HepG2 (cell line): ENCODE data around the gene VARS2. TPM values are rescaled to one million over a fixed set of nuclear protein-coding genes. Genes with fewer than 3 reads are reported as not detected.

Experiments
- ATAC-seq: fragments of 200-7000 bp; cut with Tn5 transposase; 3 replicates; pipeline ENCODE4 v1.9.1; 2020; ENCODE audit warnings: mild to moderate bottlenecking, moderate library complexity
- BruUV-seq: library from RNA; stranded (reverse); fragments of 400-500 nt; replicated peaks from 2 replicates; lab custom pipeline; 2021; lab: Mats Ljungman, UMichigan
- CTCF ChIA-PET: fragments of 300-600 bp; formaldehyde crosslinking; extraction: SDS; loops from one replicate; lab custom pipeline; 2021; ENCODE audit warnings: low total read pairs, inconsistent platforms, low intra/inter-chr PET ratio; lab: Yijun Ruan, JAX
- POLR2A ChIA-PET: fragments of 350-600 bp; sonication (Branson Sonifier 250); formaldehyde crosslinking; loops from one replicate; lab custom pipeline; 2020; ENCODE audit warnings: antibody characterized with exemption, inconsistent platforms; lab: Yijun Ruan, JAX
- DNase-seq: peaks from one replicate; pipeline ENCODE4 v3.0.0-alpha.2; 2015; ENCODE audit warnings: low spot score
- FAIRE-seq: peaks from 3 replicates; lab custom pipeline; 2011; peaks lifted over from hg19 to GRCh38; lab: Jason Lieb, UNC
- H2AFZ ChIP-seq: one replicate; pipeline ENCODE4 v1.6.1; 2011; ENCODE audit warnings: low read length, inconsistent platforms
- H3K27ac ChIP-seq: fragments of 300-600 bp; 3 replicates; pipeline ENCODE4 v1.8.0; 2011; ENCODE audit warnings: mixed run types, mild to moderate bottlenecking, mixed read lengths, low read length, inconsistent platforms; ENCODE audit not compliant: insufficient read depth; ENCODE audit errors: extremely low read length
- H3K27me3 ChIP-seq, 2 experiments: fragments of 200-600 bp in 1 of 2; 2 replicates in 1 of 2; 3 replicates in 1 of 2; pipeline versions ENCODE4 v1.6.0 to v1.8.0; 2011; ENCODE audit warnings: low read length in 2 of 2, mild to moderate bottlenecking in 2 of 2, moderate library complexity in 2 of 2, inconsistent platforms in 1 of 2; ENCODE audit not compliant: insufficient read depth in 2 of 2, control insufficient read depth in 1 of 2
- H3K36me3 ChIP-seq, 2 experiments: fragments of 200-600 bp in 1 of 2; replicated peaks in 1 of 2; 2 replicates in 1 of 2; 3 replicates in 1 of 2; pipeline versions ENCODE4 v1.5.1 to v1.8.0; 2011; ENCODE audit warnings: low read length in 2 of 2, inconsistent platforms in 1 of 2; ENCODE audit not compliant: insufficient read depth in 2 of 2, control insufficient read depth in 1 of 2
- H3K4me1 ChIP-seq: 2 replicates; pipeline ENCODE4 v1.5.1; 2012; ENCODE audit warnings: low read length, inconsistent platforms; ENCODE audit not compliant: insufficient read depth
- H3K4me2 ChIP-seq: 2 replicates; pipeline ENCODE4 v1.6.0; 2011; ENCODE audit warnings: low read depth, low read length, inconsistent platforms
- H3K4me3 ChIP-seq, 3 experiments: fragments of 200-600 bp in 1 of 3; sonication (generic), shearing (Covaris generic) in 1 of 3; replicated peaks in 1 of 3; 2 replicates each; pipeline ENCODE4 v1.5.1; 2011 to 2016; ENCODE audit warnings: low read length in 3 of 3, inconsistent platforms in 2 of 3, low read depth in 2 of 3, mild to moderate bottlenecking in 2 of 3, control low read depth in 1 of 3, mixed read lengths in 1 of 3; ENCODE audit not compliant: insufficient read depth in 1 of 3
- H3K79me2 ChIP-seq: one replicate; pipeline ENCODE4 v1.6.1; 2011; ENCODE audit warnings: low read length, inconsistent platforms; ENCODE audit not compliant: insufficient read depth
- H3K9ac ChIP-seq: 2 replicates; pipeline ENCODE4 v1.6.0; 2011; ENCODE audit warnings: mild to moderate bottlenecking, low read depth, low read length, inconsistent platforms; ENCODE audit not compliant: insufficient read depth
- H3K9me3 ChIP-seq: 2 replicates; pipeline ENCODE4 v1.5.1; 2012; ENCODE audit warnings: mild to moderate bottlenecking, low read length
- H4K20me1 ChIP-seq: 2 replicates; pipeline ENCODE4 v1.6.0; 2011; ENCODE audit warnings: inconsistent platforms, mild to moderate bottlenecking, low read length, moderate library complexity; ENCODE audit not compliant: insufficient read depth
- ASH2L ChIP-seq: fragments of 300-600, 200-600 bp; sonication (generic); IDR thresholded peaks from 2 replicates; pipeline ENCODE4 v1.7.0; 2017; ENCODE audit warnings: low read depth, mild to moderate bottlenecking, moderate library complexity, mixed read lengths, low read length; ENCODE audit not compliant: insufficient read length
- KLF16 ChIP-seq, 2 experiments: sonication (generic) in 1 of 2; formaldehyde crosslinking in 1 of 2; IDR thresholded peaks; 2 replicates each; pipeline versions ENCODE4 v1.6.1 to v1.8.0; 2016 to 2023; ENCODE audit warnings: missing genetic modification reagents in 2 of 2, missing compliant biosample characterization in 1 of 2
- LCORL ChIP-seq, 2 experiments: fragments of 450-650 bp in 1 of 2; sonication (generic) in 1 of 2; formaldehyde crosslinking in 1 of 2; IDR thresholded peaks; 2 replicates each; pipeline versions ENCODE4 v1.5.0 to v1.6.1; 2017 to 2020; ENCODE audit warnings: antibody characterized with exemption in 1 of 2, missing genetic modification reagents in 1 of 2
- MYC ChIP-seq: sonication (generic); formaldehyde crosslinking; IDR thresholded peaks from 2 replicates; pipeline ENCODE4 v1.9.0; 2021; ENCODE audit warnings: missing genetic modification reagents, borderline replicate concordance
- PHB2 ChIP-seq: fragments of 450-650 bp; IDR thresholded peaks from 2 replicates; pipeline ENCODE4 v1.6.1; 2018; ENCODE audit not compliant: partially characterized antibody
- TBX2 ChIP-seq: sonication (generic); formaldehyde crosslinking; IDR thresholded peaks from 2 replicates; pipeline ENCODE4 v1.5.0; 2020; ENCODE audit warnings: missing genetic modification reagents, mild to moderate bottlenecking, borderline replicate concordance
- ZC3H4 ChIP-seq: sonication (generic); formaldehyde crosslinking; IDR thresholded peaks from 2 replicates; pipeline ENCODE4 v1.4.0; 2020; ENCODE audit warnings: missing genetic modification reagents, borderline replicate concordance
- ZNF274 ChIP-seq: sonication (generic); formaldehyde crosslinking; IDR thresholded peaks from 2 replicates; pipeline ENCODE4 v1.5.1; 2020; ENCODE audit warnings: mild to moderate bottlenecking, missing genetic modification reagents
- ZNF3 ChIP-seq: IDR thresholded peaks from 2 replicates; pipeline ENCODE4 v1.7.0; 2017; ENCODE audit warnings: inconsistent platforms
- WGBS: methylation state at CpG from one replicate; pipeline ENCODE4 v1.1.6; 2017; ENCODE audit warnings: low lambda C conversion rate; 5-methylcytosine and 5-hydroxymethylcytosine counted together
- in situ Hi-C: cut with HindIII; loops from 2 replicates; pipeline ENCODE4 v1.10.0; 2017; ENCODE audit warnings: low pct_unique_long_range_greater_than_20kb; ENCODE audit not compliant: extremely low pct_ligation_motif_present
- intact Hi-C: fragments of 100-400 bp; cut with micrococcal nuclease; formaldehyde crosslinking; loops from one replicate; pipeline ENCODE4 v1.10.0; 2022; ENCODE audit not compliant: unreplicated experiment
- polyA plus RNA-seq, 8 experiments: library from polyadenylated mRNA; depleted of rRNA in 3 of 8; stranded (reverse) in 7 of 8; unstranded in 1 of 8; fragments of >200 nt; fragmentation: Illumina TruSeq in 4 of 8; extraction: Trizol in 4 of 8; gene quantifications; 2 replicates each; pipeline versions ENCODE4 v1.2.1 to v1.2.3, GENCODE V29; 2011 to 2016; ENCODE audit warnings: low read depth in 4 of 8, missing spikeins in 1 of 8, mixed read lengths in 1 of 8; ENCODE audit not compliant: insufficient read depth in 1 of 8
- total RNA-seq, 5 experiments: library from RNA; depleted of rRNA; stranded (reverse); fragments of >200 nt; fragmentation: Illumina TruSeq; extraction: Trizol; gene quantifications; 2 replicates each; pipeline ENCODE4 v1.2.3, GENCODE V29; 2016; ENCODE audit warnings: low read depth in 1 of 5
- TF ChIP-seq, protein P1 (sequence below): conservative IDR thresholded peaks from 2 replicates; pipeline ENCODE4 v1.6.1; 2018; ENCODE audit warnings: missing genetic modification reagents
- TF ChIP-seq, protein P2 (sequence below): sonication (generic); formaldehyde crosslinking; IDR thresholded peaks from 2 replicates; pipeline ENCODE4 v1.5.1; 2020; ENCODE audit warnings: mild to moderate bottlenecking, moderate library complexity, missing genetic modification reagents
- TF ChIP-seq, protein P3 (sequence below): sonication (generic); formaldehyde crosslinking; IDR thresholded peaks from 2 replicates; pipeline ENCODE4 v1.5.0; 2020; ENCODE audit warnings: missing genetic modification reagents, mild to moderate bottlenecking, borderline replicate concordance

Gene VARS2
- total and polyA plus RNA-seq, 2 of the 13 experiments (the other 11 are each of a cell fraction or from before 2014, with no cell fraction given): 61.8 to 71.8 TPM

DNA sequence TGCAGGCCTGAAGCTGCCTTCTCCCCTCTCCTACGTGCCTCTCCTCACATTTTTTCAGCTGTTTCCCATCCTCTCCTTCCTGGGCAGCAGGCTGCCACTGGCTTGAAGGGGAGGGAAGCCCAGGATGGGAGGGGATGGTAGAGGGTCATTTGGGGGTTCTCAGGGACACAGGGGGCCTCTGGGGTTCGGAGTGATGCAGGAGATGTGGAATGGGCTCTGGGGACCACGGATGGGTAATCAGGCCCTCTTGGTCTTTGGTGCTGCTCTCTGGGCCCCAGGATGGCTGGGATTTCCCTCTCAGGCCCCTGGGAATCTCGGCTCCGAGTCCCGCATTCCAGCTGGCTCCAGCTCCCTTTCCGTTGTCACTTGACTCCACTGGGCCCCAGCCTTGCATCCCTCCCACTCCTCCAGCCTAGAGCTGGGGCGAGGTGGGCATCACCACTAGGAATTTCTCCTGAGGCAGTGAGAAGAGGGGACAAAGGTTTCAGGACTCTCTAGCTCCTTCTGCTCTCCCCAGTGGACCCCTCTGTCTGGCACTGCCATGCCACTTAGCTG is 31.8 kb upstream of the VARS2 start (continued):
- TF ChIP-seq KLF16 (CRISPR knock-in tag; IDR thresholded peaks at IDR 0.05): no peak
- TF ChIP-seq ZNF274 (CRISPR knock-in tag): 0 out of 2 replicates have a peak, but pooled peaks have one; percentile 9
- TF ChIP-seq, protein P1, sequence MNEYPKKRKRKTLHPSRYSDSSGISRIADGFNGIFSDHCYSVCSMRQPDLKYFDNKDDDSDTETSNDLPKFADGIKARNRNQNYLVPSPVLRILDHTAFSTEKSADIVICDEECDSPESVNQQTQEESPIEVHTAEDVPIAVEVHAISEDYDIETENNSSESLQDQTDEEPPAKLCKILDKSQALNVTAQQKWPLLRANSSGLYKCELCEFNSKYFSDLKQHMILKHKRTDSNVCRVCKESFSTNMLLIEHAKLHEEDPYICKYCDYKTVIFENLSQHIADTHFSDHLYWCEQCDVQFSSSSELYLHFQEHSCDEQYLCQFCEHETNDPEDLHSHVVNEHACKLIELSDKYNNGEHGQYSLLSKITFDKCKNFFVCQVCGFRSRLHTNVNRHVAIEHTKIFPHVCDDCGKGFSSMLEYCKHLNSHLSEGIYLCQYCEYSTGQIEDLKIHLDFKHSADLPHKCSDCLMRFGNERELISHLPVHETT (CRISPR knock-in tag): 0 out of 2 replicates have a peak, but pooled peaks have one; percentile 37
- TF ChIP-seq ZNF3: no peak

DNA sequence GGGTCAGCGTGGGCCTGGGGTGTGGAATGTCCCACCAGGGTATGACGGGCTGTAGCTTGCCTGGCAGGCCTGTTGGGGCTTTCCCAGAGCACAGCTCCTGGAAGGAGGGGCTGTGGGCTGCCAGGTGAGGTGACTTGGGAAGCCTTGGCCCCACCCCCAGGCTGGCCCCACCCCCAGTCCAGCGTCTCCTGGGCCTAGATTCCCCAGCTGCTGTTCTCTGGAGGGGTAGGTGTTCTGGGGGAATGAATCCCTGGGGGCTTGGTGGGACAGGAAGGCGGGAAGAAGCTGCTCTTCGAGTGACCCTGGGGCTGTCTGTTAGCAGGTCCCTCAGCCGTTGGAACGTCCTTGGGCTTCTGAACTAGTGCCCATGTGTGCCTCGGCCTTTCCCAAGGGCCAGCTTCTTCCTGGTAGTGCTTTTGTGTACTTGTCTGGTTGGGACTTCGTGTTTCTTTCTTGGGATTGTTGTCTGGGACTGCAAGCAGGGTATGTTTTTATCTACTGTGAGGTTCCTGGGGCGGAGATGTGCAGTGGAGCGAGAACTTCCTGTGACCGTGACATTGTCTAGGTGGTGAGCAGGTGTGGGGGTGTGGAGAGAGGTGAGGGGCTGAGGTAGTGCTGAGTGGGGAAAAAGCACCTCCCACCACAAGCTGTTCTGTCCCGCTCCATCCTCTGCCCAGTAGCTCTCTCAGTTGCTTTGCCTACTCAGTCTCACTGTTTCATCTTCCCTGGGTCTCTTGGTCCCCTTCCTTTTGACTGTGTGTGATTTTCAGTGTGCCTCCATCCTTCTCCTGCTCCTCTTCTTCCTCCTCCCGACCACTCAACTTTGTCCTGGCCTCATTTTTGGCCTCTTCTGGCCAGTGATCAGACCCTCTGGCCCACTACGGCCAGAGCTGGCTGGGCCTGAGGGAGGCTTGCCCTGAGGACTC is 31.0 kb upstream of the VARS2 start:
- WGBS: 4% methylated on average over 8 of the region's 15 CpGs
- peak overlapping the region; percentile 44 for H3K27ac ChIP-seq
- peaks cover 4% of the 10 kb centered on the region; the same call in 1 of the 2 replicates for H4K20me1 ChIP-seq
- FAIRE-seq: no peak
- H2AFZ ChIP-seq: no peak overlapping the region
- BruUV-seq: no TSS peak
- ChIA-PET CTCF (interaction anchor here (1.1 kb wide), 1 partner anchor 54 kb away, joined by 3 read pairs; no protein-coding TSS in a partner anchor), POLR2A (interaction anchor here (0.8 to 5.9 kb wide), 20 partner anchors 11 to 265 kb away, joined by 3 to 45 read pairs (median 4); partner anchors contain the start of genes FLOT1, GTF2H4, IER3 and MDC1)
- in situ Hi-C loops: no loop called here
- peak overlapping the region; percentile 63 for H3K9ac ChIP-seq
- DNase-seq: no peak
- intact Hi-C loops: no loop called here
- ATAC-seq: peak; percentile 5
- peaks cover 63% of the 10 kb centered on the region for H3K4me1 ChIP-seq
- peak overlapping the region; percentile 90 for H3K4me2 ChIP-seq
- H3K36me3 ChIP-seq: no peaks in the 10 kb centered on the region
- peaks cover 19% of the 10 kb centered on the region for H3K79me2 ChIP-seq
- peak overlapping the region; percentile 80 to 91 (median 82) for H3K4me3 ChIP-seq
- peaks cover 6 to 34% of the 10 kb centered on the region in 2 experiments for H3K27me3 ChIP-seq
- no peaks in the 10 kb centered on the region for H3K9me3 ChIP-seq
- TF ChIP-seq ZC3H4 (CRISPR knock-in tag) (no peak), PHB2 (no peak), MYC (CRISPR knock-in tag) (peak; percentile 30; the same call in 1 of the 2 replicates), TBX2 (peak; percentile 33; the same call in 1 of the 2 replicates), ASH2L (no peak), LCORL (IDR thresholded peaks at IDR 0.05) (no peak), LCORL (CRISPR knock-in tag; IDR thresholded peaks at IDR 0.05) (peak; percentile 28; the same call in 1 of the 2 replicates)
- TF ChIP-seq, protein P2, sequence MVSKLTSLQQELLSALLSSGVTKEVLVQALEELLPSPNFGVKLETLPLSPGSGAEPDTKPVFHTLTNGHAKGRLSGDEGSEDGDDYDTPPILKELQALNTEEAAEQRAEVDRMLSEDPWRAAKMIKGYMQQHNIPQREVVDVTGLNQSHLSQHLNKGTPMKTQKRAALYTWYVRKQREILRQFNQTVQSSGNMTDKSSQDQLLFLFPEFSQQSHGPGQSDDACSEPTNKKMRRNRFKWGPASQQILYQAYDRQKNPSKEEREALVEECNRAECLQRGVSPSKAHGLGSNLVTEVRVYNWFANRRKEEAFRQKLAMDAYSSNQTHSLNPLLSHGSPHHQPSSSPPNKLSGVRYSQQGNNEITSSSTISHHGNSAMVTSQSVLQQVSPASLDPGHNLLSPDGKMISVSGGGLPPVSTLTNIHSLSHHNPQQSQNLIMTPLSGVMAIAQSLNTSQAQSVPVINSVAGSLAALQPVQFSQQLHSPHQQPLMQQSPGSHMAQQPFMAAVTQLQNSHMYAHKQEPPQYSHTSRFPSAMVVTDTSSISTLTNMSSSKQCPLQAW: 0 out of 2 replicates have a peak, but pooled peaks have one; percentile 22
- TF ChIP-seq, protein P3, sequence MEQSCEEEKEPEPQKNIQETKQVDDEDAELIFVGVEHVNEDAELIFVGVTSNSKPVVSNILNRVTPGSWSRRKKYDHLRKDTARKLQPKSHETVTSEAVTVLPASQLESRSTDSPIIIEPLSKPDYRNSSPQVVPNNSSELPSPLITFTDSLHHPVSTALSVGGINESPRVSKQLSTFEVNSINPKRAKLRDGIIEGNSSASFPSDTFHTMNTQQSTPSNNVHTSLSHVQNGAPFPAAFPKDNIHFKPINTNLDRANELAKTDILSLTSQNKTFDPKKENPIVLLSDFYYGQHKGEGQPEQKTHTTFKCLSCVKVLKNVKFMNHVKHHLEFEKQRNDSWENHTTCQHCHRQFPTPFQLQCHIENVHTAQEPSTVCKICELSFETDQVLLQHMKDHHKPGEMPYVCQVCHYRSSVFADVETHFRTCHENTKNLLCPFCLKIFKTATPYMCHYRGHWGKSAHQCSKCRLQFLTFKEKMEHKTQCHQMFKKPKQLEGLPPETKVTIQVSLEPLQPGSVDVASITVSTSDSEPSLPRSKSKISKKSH (CRISPR knock-in tag): 0 out of 2 replicates have a peak, but pooled peaks have one; percentile 15
